ENCODE results near the gene GRK5.
"Not testable (repeated sequence)": the region's sequence is repeated elsewhere in the genome, so short reads cannot be mapped to it uniquely, and the experiment has no call there.

The GRK5 gene

DNA sequence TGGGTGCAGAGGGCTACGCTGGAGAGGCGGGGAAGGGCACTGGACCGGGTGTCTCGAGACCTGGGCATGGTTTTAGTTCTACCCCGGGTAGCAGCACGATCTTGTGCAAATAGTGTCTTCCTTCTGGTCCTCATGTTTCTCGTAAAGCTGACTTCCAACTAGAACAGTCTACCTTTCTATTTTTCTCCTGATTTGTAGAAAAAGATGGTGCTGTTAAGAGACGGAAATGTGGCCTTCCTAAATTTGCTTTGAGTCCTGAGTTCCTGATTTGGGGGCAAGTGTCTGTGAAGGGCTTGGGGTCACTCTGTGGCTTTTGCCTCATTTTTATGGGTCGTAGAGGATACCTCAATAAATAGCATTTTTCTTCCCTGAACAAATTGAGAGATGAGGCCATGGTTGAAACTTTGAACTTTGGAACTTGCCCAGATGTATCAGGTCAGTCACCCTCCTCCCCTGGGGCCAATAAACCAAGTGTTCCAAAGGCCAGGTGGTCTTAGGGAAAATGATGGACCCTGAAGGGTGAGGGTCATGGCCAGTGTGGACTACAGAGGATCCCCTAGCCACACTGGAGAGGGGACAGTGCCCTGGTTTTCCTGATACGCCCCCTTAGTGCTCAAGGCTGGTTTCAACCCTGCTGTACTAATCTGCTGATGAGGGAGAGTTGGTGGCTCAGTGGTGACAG, 45.2 kb downstream of the GRK5 start:
- no peak for DNase-seq

DNA sequence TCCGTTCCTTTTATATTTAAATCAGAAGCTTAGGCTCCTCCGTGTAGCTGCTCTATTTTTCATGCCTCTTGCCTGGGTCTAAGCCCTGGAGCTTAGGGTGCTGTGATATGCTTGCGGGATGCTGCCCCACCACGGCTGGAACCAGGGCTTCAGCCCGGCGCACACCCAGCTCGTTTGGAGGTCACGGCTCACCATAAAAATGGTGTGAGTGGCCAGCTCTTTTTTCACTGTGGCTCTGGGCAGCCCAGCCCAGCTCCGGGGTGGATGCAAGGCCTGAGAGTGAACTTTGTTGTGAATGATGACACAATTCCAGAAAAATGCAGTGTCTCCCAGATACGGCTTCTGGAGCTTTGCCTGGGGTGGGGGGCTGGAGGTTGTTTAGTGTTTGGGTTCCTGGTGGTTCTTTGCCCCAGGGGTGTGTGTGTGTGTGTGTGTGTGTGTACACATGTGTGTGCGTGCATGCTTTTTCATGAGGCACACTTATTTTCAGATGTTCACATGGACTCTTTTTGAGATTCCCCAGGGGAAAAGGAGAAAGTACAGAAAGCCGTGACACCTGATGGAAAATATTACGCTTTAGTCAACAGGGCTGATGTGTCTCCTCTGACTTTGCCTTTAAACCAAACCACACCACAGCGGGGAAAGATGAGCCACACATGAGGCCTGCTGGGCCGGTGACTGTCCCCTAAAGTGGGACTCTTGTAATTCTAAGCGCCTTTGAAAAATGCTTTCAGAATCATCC, 46.2 kb downstream of the GRK5 start:
- DNase-seq: peak; percentile 24 to 52

DNA sequence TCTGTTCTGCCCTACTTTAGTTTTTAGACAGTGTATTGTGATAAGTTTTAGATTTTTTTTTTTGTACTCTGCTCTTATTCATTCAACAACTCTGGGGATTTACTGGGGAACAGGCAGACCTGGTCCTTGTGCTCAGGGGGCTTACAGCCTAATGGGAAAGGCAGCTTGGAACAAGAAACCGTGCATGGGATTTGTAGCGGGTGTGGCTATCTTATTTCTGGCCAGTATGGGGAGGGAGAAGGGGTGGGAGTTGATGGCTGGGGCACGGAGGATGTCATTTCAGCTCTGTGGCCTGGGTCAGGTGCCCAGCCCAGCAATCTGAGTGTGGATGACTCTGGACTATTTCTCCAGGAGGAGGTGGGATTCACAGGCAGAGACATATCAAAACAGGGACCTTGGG, 47.0 kb downstream of the GRK5 start:
- no peak for DNase-seq

DNA sequence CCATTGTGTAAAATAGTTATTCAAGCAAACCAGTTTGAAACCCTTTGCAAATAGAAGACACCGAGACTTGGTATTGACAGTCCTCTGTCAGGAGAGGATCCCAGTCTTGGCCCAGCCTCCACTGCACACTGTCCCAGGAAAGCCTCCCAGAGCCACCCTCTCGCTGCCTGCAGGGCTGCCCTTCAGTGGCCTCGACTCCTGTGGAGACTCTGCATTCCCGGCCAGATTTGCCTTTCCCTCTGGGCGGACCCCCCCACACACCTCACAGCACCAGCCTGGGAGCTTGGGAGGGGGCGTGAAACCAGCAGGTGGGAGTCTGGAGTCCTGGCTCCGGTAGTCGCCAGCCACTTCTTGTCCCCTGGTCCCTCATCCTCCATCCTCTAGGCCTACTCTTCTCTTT, 48.7 kb downstream of the GRK5 start:
- no peak for DNase-seq

DNA sequence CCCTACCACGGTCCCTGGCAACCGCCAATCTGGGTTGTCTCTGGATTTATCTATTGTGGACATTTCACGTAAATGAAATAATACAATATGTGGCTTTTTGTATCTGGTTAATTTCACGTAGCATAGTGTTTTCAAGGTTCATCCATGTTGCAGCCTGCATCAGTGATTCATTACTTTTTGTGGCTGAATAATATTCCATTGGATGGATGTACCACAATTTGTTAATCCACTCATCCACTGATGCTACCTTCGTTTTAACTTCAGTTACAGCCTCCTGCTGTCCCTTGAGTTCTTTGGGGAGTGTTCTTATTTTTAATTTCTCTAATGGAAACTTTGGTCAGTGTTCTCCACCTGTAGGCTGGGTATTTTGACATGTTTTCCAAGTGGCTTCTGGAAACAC, 49.5 kb downstream of the GRK5 start:
- DNase-seq: no peak

DNA sequence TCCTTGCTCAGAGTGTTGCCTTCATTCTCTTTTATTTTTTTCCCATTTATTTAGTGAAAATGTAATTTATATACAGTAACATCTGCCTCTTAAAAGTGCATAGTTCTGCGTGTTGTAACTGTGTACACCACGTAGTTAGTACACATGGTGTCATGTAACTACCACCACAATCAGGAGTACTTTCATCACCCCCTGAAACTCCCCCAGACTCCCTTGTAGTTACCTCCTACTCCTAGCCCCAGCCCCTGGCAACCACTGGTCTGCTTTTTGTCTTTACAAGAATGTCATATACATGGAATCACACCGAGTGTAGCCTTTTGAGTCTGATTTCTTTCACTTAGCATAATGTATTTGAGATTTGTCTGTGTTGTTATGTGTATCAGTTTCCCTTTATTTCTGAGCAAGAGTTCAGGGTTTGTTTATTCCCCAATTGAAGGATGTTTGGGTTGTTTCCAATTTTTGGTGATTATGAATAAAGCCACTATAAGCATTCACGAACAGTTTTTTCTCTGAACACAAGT, 50.6 kb downstream of the GRK5 start:
- DNase-seq: no peak

DNA sequence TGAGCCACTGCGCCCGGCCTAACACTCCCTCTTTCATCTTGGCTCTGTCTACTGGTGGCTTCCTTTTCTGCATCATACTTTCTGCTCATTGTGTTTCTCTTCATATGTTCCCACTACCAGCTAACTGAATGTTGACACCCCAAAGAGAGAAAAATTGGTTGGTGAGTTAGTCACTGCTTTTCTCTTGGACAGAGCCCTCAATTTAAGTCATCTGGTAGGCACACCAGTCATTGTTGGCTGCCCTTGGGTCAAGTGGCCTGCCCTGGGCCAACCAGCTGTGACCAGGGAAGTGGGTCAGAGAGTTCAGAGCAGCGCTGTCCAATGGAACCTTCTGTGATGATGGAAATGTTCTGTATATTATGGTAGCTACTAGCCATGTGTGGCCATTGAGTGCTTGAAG, 52.0 kb downstream of the GRK5 start:
- no peak for DNase-seq

DNA sequence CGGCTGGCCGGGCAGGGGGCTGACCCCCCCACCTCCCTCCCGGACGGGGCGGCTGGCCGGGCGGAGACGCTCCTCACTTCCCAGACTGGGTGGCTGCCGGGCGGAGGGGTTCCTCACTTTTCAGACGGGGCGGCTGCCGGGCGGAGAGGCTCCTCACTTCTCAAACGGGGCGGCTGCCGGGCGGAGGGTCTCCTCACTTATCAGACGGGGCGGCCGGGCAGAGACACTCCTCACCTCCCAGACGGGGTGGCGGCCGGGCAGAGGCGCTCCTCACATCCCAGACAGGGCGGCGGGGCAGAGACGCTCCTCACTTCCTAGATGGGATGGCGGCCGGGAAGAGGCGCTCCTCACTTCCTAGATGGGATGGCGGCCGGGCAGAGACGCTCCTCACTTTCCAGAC, 53.6 kb downstream of the GRK5 start:
- not testable (repeated sequence) for DNase-seq

DNA sequence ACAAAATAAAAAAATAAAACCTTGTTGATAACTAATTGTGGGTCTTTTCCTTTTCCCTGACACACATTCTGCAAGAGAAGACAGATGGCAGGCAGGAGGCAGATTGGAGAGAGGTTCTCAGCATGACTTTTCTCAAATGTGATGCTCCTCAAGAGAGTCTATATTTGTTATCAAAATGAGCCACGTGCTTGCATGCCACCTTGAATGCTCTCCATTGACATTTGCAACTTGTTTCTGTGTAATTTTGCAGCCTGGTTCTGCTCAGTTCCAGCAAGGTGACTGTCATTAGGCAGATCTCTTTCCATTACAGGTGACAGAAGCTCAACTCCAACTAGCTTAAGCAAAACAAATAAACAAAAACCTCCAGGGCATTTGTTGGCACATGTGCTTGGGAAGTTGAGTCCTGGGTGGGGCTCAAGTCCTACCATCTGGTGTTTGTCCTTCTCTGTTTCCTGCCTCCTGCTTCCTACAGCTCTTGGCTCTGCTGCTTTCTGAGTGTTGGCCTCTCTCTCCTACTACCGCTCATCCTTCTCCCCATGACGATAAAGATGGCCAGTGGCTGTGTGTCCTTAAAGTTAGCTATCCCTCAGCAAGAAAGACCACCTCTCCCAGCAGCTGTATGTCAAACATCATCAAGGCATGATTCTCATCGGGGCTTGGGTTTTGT, 56.7 kb downstream of the GRK5 start:
- DNase-seq: no peak

DNA sequence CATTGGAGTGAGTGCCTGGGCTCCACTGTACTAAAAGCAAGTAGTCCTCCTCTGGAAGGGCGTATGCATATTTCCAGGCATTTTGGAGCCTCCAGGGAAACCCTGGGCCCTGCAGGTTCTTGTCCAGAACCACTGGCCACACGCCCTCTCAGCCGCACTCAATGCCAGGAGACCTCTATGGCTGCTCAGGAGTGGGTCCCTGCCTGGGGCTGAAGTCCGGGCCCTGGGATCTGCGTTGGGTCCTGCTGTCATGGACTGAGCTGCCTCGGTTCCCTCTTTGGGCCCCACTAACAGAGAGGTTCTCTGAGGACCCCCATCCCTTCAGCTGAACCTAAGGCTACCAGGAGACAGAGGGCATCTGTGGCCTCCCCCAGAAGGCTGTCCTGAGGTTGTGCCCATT, 58.3 kb downstream of the GRK5 start:
- DNase-seq: no peak

DNA sequence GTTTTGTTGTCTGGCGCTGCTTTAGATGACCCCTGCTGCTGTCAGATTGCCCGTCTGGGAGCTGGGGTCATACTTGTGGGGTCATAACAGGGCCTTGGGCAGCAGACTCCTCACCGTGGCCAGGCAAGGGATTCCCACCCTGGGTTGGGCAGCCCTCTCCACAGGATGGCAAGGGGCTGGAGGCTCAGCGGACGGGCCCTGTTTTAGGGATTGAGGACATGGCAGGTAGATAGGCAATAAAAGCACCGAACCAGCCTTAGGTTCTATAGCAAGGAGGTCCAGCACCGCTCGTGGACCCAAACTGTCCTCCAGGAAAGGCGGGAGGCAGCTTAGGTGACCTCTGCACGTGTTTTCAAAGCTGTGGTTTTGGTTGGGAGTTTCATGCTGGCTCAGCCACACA, 60.0 kb downstream of the GRK5 start:
- DNase-seq: no peak

DNA sequence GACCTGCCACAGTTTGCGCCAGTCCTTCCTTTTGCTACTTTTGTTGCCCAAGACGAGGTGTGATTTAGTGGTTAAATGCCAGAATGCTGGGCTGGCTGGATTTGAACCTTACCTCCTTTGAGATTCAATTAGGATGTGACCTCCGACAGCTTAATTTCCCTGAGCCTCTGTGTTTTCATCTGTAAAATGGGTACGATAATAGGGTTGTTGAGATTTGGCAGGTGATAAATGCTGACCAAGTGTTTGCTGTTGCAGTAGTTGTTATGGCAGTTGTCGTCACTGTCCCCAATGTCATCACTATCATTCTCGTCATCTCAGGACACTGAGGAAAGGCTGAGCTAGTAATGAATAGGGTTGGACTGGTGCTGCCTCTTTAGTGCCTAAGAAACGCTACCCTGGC, 61.1 kb downstream of the GRK5 start:
- no peak for DNase-seq

DNA sequence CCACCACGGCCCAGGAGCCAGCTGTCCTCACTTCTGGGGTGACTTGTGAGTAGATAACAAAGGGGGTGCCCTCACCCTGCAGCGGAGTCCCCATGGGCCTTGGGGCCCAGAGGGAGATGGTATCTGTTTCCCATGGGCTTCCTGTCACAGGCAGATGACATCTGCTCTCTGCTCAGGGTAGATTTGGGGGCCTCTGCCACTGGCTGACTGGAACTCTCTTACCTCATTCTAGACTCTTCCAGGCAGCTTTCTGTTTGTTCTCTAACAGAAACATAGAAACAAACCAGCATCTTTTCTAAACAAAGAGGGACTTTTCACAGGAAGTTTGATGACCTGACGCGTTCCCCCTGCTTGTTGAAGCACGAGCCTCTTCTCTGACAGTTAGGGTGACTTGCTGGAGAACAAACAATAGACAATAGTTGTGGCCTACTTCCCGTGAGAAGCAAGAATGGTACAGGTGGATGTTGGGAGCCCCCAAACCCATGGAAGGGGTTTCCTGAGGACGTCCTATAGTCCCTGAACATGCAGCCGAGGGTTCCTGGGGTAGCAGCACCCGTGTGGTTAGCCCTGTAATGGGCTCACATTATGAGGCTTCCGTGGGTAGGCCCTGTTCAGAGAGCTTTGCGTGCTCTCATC, 61.6 kb downstream of the GRK5 start:
- DNase-seq: peak; percentile 27 to 54

DNA sequence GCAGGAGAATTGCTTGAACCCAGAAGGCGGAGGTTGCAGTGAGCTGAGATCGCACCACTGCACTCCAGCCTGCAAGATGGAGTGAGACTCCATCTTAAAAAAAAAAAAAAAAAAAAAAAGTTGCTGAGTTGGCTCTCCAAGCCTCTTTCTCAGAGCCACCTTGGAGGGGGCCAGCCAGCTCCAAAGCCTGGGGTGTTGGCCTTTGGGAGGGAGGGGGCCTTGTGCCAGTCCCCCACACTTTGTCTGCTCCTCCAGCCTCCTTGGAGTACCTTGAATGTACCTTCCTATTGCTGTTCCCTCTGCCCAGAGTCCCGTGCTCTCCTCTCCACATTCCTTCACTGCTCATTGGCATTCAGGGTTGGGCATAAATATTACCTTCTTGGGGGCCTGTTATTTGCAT, 62.4 kb downstream of the GRK5 start:
- DNase-seq: no peak

DNA sequence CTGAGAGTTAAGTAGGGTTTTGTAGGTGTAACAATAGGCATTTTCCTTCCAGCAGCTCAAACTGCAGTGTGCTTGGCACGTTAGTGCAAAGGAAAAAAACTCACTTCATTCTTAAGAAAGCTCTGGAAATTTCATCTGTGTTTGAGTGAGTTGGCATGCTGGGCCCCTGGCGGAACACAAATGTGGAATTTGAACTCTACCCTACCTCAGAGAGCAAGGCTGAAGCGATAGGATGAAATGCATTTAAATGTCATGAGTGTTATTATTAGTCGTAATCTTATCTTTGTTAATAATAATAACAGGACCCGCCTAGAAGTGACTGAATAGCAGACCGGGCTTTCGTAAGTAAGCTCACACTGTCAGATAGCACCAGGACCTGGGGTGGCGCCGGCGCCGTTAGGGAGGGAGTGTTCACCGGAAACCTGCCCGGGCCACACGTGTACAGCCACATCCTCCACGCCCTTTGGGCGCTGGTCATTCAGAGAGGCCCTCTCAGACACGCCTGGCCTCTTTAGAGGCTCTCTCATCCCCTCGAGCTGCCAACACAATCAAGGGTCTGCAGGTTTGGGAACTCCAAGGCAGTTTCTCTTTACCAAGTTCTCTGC, 63.5 kb downstream of the GRK5 start:
- DNase-seq: peak; percentile 31 to 32

DNA sequence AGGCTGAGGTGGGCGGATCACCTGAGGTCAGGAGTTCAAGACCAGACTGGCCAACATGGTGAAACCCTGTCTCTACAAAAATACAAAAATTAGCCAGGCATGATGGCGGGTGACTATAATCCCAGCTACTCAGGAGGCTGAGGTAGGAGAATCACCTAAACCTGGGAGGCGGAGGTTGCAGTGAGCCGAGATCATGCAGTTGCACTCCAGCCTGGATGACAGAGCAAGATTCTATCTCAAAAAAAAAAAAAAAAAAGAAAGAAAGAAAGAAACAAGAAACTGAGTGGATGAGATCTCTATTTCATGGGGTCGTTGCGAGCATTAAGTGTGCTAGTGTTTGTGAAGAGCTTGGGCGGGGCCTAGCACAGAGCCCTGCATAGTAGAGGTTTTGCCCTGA, 65.0 kb downstream of the GRK5 start:
- not testable (repeated sequence) for DNase-seq

DNA sequence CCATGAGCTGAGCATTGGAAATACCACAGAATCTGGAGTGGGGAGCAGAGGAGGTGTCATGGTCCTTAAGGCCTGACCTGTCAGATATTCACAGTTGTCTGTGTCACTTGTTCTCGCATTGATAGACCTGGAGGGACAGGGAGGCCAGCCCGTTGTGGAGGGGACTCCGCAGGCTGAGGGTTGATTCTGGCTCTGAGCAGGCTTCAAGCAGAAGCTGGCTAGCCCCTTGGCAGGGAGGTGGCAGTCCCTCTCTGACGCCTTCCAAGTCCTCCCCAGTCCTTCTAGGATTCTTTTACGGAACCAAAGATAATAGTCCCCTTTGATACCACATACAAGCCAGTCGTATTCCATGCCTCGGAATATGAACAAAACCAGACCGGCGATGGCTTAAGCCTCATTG, 65.4 kb downstream of the GRK5 start:
- no peak for DNase-seq

DNA sequence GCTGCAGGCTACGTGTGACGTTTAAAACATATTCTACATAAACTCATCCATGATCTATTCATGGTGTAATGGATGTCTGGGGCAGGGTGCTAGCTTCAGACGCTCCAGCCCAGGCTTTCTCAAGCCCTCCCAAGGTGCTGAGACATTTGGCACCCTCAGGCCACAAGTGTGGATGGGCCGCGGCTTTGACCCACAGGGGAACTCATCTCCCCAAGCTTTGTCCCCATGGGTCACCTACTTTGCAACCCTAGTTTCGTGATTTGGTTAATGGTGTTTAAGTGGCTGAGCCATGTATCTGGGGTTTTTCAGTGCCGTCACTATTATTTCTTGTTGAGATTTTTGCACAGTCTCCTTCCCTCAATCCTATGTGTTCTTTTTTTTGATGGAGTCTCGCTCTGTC, 66.0 kb downstream of the GRK5 start:
- DNase-seq: no peak

DNA sequence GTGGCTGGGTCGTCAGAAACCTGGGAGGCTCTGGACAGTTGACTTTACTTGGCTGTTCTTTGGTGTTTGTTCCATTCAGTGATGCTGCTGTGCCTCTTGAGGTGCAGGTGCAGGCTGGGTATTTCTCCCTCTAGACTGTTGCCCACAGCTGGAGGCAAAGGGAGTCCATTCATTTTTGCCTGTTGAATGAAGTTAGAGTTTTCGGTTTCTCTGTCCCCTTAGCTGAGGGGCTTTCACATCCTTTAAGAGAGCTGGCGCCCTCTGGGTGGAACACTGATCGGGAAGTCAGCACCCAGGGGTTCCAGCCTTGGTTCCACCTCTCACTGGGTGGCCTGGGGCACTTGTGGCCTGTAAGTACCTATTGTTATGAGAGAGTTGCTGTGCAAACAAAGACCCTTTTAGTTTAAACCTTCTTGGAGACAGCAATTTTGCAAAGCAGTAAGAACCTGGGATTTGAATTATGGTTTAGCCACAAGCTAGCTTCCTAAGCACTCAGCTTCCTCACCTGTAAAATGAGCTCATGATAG, 67.2 kb downstream of the GRK5 start:
- DNase-seq: no peak

DNA sequence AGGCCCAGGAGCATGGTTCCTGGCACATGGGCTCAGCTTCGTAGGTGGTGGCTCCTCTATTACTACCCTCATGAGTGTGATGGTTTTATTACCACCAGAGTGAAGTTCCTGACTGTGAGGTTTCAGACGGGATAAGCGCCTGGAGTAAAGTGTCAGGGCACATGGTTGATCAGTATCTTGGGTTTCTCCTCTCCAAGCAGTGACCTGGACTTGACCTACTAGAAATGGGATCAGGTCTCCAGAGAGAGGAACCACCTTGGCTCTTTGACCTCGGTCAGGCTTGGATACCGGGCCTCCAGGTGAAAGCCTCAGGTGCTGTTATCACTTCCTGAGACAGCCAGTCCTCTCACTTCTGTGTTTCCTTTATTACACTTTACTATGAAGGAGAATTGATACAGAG, 67.7 kb downstream of the GRK5 start:
- DNase-seq: no peak

DNA sequence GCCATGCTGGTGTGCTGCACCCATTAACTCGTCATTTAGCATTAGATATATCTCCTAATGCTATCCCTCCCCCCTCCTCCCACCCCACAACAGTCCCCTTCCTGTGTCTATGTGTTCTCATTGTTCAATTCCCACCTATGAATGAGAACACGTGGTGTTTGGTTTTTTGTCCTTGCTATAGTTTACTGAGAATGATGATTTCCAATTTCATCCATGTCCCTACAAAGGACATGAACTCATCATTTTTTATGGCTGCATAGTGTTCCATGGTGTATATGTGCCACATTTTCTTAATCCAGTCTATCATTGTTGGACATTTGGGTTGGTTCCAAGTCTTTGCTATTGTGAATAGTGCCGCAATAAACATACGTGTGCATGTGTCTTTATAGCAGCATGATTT, 68.8 kb downstream of the GRK5 start:
- DNase-seq: not testable (repeated sequence)

DNA sequence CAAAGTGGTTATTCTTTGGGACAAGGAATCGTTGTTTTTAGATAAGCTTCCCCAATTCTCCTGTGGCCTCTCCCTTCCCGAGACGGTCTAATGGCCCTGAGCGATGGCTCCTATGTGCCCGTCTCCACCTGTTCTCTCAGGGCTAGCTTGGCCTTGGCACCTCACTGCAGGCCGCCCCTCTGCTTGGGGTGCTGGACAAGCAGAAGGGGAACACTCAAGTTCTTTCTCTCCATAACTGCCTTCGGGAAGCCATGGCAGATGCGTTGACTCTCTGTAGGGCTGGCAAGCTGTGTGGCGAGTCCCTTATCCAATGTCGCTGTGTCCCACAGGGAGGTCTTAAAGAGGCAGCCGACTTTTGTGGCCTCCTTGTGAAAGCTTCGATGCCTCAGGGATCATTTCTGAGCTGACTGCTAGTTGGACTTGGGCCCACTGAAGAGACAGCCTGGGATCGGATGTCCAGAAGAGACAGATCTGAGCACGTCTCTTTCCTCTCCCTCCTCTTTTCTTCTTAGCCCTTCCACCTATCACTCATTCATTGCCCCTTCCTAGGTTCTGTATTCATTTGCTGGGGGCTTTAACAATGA, 70.8 kb downstream of the GRK5 start:
- DNase-seq: no peak

Measured in stimulated activated CD4-positive, alpha-beta T cell treated with anti-CD3 and anti-CD28 coated beads, Interleukin-4, amount 100 ng/mL, for 4 hours (primary cell).